NB4 (cell line): Measurements from ENCODE around the gene BBX.

Experiments used
- POLR2A ChIP-seq: IDR thresholded peaks from 2 replicates; pipeline ENCODE4 v1.6.1; 2011; ENCODE audit warnings: mild to moderate bottlenecking; ENCODE audit not compliant: insufficient read length; ENCODE audit errors: extremely low read depth
- TF ChIP-seq, protein P1 (sequence below): IDR thresholded peaks from one replicate; pipeline ENCODE4 v1.5.1; 2012; ENCODE audit warnings: low read depth, low read length

- TF ChIP-seq, protein P1, sequence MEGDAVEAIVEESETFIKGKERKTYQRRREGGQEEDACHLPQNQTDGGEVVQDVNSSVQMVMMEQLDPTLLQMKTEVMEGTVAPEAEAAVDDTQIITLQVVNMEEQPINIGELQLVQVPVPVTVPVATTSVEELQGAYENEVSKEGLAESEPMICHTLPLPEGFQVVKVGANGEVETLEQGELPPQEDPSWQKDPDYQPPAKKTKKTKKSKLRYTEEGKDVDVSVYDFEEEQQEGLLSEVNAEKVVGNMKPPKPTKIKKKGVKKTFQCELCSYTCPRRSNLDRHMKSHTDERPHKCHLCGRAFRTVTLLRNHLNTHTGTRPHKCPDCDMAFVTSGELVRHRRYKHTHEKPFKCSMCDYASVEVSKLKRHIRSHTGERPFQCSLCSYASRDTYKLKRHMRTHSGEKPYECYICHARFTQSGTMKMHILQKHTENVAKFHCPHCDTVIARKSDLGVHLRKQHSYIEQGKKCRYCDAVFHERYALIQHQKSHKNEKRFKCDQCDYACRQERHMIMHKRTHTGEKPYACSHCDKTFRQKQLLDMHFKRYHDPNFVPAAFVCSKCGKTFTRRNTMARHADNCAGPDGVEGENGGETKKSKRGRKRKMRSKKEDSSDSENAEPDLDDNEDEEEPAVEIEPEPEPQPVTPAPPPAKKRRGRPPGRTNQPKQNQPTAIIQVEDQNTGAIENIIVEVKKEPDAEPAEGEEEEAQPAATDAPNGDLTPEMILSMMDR, result no peak
- TF ChIP-seq POLR2A, result no peak
Measured at GRCh38 chr3:107822308-107822707, 299.5 kb downstream of the BBX start.
